SK-N-SH treated with all-trans-retinoic acid at 6 μM for 48 hours (cell line): Measurements from ENCODE around the gene CDCP1.

ENCODE experiments used
- CSDC2 ChIP-seq: fragments of 250-450 bp; sonication (Bioruptor Pico); IDR thresholded peaks from 2 replicates; pipeline ENCODE4 v1.5.0; 2020; ENCODE audit warnings: mild to moderate bottlenecking, moderate library complexity
- GLIS3 ChIP-seq: fragments of 250-450 bp; sonication (Bioruptor Pico); IDR thresholded peaks from 2 replicates; pipeline ENCODE4 v1.5.0; 2020; ENCODE audit warnings: mild to moderate bottlenecking, moderate library complexity
- ISL1 ChIP-seq: fragments of 250-450 bp; sonication (Bioruptor Pico); IDR thresholded peaks from 2 replicates; pipeline ENCODE4 v2.1.2; 2022; ENCODE audit warnings: mild to moderate bottlenecking, moderate library complexity
- SNAI2 ChIP-seq: fragments of 250-450 bp; sonication (Bioruptor Pico); IDR thresholded peaks from 2 replicates; pipeline ENCODE4 v1.5.0; 2020; ENCODE audit warnings: mild to moderate bottlenecking, moderate library complexity
- ZFP30 ChIP-seq: fragments of 450-650 bp; formaldehyde crosslinking; IDR thresholded peaks from 2 replicates; pipeline ENCODE4 v1.5.0; 2022; ENCODE audit warnings: mild to moderate bottlenecking, moderate library complexity
- ZNF8 ChIP-seq: fragments of 450-650 bp; formaldehyde crosslinking; IDR thresholded peaks from 2 replicates; pipeline ENCODE4 v1.5.0; 2020; ENCODE audit warnings: mild to moderate bottlenecking, moderate library complexity
- TF ChIP-seq, protein P1 (sequence below): fragments of 250-450 bp; sonication (Bioruptor Pico); IDR thresholded peaks from 2 replicates; pipeline ENCODE4 v1.8.0; 2021; ENCODE audit warnings: low read depth, mild to moderate bottlenecking, moderate library complexity, borderline replicate concordance
- TF ChIP-seq, protein P2 (sequence below): fragments of 250-450 bp; sonication (Bioruptor Pico); IDR thresholded peaks from 2 replicates; pipeline ENCODE4 v1.5.1; 2020; ENCODE audit warnings: low read depth, mild to moderate bottlenecking, moderate library complexity
- TF ChIP-seq, protein P3 (sequence below): fragments of 250-450 bp; sonication (Bioruptor Pico); IDR thresholded peaks from 2 replicates; pipeline ENCODE4 v1.8.0; 2020; ENCODE audit warnings: mild to moderate bottlenecking, moderate library complexity, borderline replicate concordance
- TF ChIP-seq, protein P4 (sequence below): fragments of 250-450 bp; sonication (Bioruptor Pico); IDR thresholded peaks from 2 replicates; pipeline ENCODE4 v1.5.1; 2021; ENCODE audit warnings: mild to moderate bottlenecking, moderate library complexity

DNA sequence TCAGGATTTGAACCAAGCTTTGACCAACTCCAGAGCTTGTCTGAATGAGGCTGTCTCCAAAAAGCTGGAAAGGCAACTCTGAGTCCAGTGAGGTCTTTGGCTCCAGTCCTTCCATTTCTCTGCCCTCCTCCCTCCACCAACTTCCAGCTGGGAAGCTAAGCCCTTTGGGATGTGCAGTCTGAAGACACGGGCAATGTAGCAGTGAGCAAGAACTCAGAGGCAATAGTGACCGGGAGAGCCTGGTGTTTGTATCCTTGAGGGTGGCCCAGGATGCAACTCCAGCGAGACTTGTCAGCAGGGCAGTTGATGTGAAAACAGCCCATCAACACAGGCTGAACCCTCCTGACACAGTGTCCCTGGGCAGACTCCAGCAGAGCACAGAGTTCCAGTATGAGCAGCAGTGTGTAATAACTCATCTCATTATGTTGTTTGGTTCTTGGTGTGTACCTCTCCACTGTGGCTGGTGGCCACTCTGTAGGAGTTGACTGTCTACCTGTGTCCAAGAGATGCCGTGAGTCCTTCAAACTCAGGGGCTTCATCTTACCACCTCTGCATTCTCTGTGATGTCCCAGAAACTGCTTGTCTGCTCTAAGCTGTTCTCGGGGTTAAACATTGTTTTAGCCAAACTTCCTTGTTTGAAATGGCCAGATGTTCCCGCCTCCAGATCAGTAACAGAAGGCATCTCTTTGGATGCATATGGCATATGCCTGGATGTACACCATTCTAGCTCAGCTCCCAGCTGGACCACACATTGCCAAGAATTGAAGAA lies 6.6 kb downstream of the CDCP1 start:
- TF ChIP-seq GLIS3 (no peak), ZFP30 (CRISPR knock-in tag) (no peak), ZNF8 (no peak), ISL1 (no peak), SNAI2 (CRISPR knock-in tag) (no peak), CSDC2 (CRISPR knock-in tag) (no peak)
- TF ChIP-seq, protein P1, sequence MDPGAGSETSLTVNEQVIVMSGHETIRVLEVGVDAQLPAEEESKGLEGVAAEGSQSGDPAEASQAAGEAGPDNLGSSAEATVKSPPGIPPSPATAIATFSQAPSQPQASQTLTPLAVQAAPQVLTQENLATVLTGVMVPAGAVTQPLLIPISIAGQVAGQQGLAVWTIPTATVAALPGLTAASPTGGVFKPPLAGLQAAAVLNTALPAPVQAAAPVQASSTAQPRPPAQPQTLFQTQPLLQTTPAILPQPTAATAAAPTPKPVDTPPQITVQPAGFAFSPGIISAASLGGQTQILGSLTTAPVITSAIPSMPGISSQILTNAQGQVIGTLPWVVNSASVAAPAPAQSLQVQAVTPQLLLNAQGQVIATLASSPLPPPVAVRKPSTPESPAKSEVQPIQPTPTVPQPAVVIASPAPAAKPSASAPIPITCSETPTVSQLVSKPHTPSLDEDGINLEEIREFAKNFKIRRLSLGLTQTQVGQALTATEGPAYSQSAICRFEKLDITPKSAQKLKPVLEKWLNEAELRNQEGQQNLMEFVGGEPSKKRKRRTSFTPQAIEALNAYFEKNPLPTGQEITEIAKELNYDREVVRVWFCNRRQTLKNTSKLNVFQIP, result no peak
- TF ChIP-seq, protein P2, sequence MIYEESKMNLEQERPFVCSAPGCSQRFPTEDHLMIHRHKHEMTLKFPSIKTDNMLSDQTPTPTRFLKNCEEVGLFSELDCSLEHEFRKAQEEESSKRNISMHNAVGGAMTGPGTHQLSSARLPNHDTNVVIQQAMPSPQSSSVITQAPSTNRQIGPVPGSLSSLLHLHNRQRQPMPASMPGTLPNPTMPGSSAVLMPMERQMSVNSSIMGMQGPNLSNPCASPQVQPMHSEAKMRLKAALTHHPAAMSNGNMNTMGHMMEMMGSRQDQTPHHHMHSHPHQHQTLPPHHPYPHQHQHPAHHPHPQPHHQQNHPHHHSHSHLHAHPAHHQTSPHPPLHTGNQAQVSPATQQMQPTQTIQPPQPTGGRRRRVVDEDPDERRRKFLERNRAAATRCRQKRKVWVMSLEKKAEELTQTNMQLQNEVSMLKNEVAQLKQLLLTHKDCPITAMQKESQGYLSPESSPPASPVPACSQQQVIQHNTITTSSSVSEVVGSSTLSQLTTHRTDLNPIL (CRISPR knock-in tag), result no peak
- TF ChIP-seq, protein P3, sequence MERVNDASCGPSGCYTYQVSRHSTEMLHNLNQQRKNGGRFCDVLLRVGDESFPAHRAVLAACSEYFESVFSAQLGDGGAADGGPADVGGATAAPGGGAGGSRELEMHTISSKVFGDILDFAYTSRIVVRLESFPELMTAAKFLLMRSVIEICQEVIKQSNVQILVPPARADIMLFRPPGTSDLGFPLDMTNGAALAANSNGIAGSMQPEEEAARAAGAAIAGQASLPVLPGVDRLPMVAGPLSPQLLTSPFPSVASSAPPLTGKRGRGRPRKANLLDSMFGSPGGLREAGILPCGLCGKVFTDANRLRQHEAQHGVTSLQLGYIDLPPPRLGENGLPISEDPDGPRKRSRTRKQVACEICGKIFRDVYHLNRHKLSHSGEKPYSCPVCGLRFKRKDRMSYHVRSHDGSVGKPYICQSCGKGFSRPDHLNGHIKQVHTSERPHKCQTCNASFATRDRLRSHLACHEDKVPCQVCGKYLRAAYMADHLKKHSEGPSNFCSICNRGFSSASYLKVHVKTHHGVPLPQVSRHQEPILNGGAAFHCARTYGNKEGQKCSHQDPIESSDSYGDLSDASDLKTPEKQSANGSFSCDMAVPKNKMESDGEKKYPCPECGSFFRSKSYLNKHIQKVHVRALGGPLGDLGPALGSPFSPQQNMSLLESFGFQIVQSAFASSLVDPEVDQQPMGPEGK (CRISPR knock-in tag), result no peak
- TF ChIP-seq, protein P4, sequence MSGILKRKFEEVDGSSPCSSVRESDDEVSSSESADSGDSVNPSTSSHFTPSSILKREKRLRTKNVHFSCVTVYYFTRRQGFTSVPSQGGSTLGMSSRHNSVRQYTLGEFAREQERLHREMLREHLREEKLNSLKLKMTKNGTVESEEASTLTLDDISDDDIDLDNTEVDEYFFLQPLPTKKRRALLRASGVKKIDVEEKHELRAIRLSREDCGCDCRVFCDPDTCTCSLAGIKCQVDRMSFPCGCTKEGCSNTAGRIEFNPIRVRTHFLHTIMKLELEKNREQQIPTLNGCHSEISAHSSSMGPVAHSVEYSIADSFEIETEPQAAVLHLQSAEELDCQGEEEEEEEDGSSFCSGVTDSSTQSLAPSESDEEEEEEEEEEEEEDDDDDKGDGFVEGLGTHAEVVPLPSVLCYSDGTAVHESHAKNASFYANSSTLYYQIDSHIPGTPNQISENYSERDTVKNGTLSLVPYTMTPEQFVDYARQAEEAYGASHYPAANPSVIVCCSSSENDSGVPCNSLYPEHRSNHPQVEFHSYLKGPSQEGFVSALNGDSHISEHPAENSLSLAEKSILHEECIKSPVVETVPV (CRISPR knock-in tag), result no peak
